Peyer's patch (tissue), 4 donors: ENCODE measurements around the gene PEX16. TPM values are rescaled to one million over a fixed set of nuclear protein-coding genes. Genes with fewer than 3 reads are reported as not detected.

Experiments used
- DNase-seq, 3 donors: peaks; one replicate each; pipeline ENCODE4 v3.0.0-alpha.2; 2017 to 2019
- H3K27ac ChIP-seq, 4 donors: fragments of 200-600 bp; sonication (generic); one replicate each; pipeline ENCODE4 v1.5.1; 2016 to 2019
- H3K27me3 ChIP-seq, 2 donors: fragments of 200-600 bp; sonication (generic); one replicate each; pipeline ENCODE4 v1.5.1; 2019
- H3K36me3 ChIP-seq, 3 donors: fragments of 200-600 bp; sonication (generic); one replicate each; pipeline ENCODE4 v1.5.1; 2016 to 2019
- H3K4me1 ChIP-seq, 4 donors: fragments of 200-600 bp; sonication (generic); one replicate each; pipeline ENCODE4 v1.5.1; 2016 to 2019
- H3K4me3 ChIP-seq, 4 donors: fragments of 200-600 bp; sonication (generic); 1 replicate in 3 of 4; 2 replicates in 1 of 4; pipeline ENCODE4 v1.5.1; 2016 to 2019; ENCODE audit warnings: mild to moderate bottlenecking in 1 of 4
- H3K9me3 ChIP-seq, 4 donors: fragments of 200-600 bp; sonication (generic); one replicate each; pipeline ENCODE4 v1.5.1; 2016 to 2019; ENCODE audit warnings: mild to moderate bottlenecking in 1 of 4
- POLR2A ChIP-seq, 2 donors: fragments of 450-650 bp; IDR thresholded peaks; one replicate each; pipeline ENCODE4 v1.5.1; 2017; ENCODE audit warnings: antibody characterized with exemption in 2 of 2, mild to moderate bottlenecking in 2 of 2, moderate library complexity in 2 of 2
- total RNA-seq, 4 donors: library from RNA; depleted of rRNA; stranded (reverse); fragments of >200 nt; gene quantifications; one replicate each; pipeline ENCODE4 v1.1.0, GENCODE V29; 2016
- TF ChIP-seq, protein P1 (sequence below), 6 experiments: fragments of 450-650 bp in 4 of 6; fragments of 200-600 bp in 2 of 6; sonication (generic) in 1 of 6; IDR thresholded peaks; one replicate each; pipeline ENCODE4 v1.5.1; 2017 to 2019; ENCODE audit warnings: antibody characterized with exemption in 6 of 6, mild to moderate bottlenecking in 3 of 6, moderate library complexity in 1 of 6

The PEX16 gene
- total RNA-seq, 4 donors from 2014 or later = 46.2 to 66.8 (median 63.0) TPM

DNA sequence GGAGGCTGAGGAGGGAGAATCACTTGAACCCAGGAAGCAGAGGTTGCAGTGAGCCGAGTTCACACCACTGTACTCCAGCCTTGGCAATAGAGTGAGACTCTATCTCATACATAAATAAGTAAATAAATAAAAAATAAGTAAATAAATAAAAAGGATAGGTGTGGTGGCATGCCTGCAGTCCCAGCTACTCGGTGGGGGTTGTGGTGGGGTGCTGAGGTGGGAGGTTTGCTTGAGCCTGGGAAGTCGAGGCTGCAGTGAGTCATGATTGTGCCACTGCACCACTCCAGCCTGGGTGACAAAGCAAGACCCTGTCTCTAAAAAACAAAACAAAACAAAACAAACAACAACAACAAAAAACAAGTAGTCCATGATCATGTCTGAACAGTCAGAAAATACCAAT, 7.9 kb upstream of the PEX16 start:
- H3K4me3 ChIP-seq = no peak overlapping the region
- H3K27ac ChIP-seq = no peak overlapping the region
- peaks cover 3 to 28% (median 17%) of the 10 kb centered on the region in 4 donors for H3K4me1 ChIP-seq
- TF ChIP-seq POLR2A (IDR thresholded peaks at IDR 0.05) = no peak
- TF ChIP-seq, protein P1, sequence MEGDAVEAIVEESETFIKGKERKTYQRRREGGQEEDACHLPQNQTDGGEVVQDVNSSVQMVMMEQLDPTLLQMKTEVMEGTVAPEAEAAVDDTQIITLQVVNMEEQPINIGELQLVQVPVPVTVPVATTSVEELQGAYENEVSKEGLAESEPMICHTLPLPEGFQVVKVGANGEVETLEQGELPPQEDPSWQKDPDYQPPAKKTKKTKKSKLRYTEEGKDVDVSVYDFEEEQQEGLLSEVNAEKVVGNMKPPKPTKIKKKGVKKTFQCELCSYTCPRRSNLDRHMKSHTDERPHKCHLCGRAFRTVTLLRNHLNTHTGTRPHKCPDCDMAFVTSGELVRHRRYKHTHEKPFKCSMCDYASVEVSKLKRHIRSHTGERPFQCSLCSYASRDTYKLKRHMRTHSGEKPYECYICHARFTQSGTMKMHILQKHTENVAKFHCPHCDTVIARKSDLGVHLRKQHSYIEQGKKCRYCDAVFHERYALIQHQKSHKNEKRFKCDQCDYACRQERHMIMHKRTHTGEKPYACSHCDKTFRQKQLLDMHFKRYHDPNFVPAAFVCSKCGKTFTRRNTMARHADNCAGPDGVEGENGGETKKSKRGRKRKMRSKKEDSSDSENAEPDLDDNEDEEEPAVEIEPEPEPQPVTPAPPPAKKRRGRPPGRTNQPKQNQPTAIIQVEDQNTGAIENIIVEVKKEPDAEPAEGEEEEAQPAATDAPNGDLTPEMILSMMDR (IDR thresholded peaks at IDR 0.05) = no peak
- H3K27me3 ChIP-seq = peaks cover 0 to 18% of the 10 kb centered on the region in 2 donors
- no peaks in the 10 kb centered on the region for H3K36me3 ChIP-seq
- no peaks in the 10 kb centered on the region for H3K9me3 ChIP-seq
- no peak for DNase-seq

DNA sequence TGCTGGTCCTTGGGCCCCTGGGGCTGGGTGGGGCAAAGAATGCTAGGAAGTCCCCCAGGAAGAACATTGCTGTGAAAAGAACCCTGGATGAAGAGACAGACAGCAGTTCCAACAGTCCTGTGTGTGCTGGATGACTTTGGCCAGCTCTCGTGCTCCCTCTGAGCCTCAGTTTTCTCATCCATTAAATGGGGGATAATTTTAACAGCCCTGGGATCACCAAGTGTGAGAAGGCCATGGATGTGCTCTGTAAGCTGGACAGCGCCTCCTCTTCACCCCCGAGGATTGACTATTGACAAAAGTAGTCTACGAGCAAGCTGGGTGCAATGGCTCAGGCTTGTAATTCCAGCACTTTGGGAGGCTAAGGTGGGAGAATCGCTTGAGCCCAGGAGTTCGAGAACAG, 7.2 kb upstream of the PEX16 start:
- H3K4me1 ChIP-seq = peaks cover 3 to 23% (median 13%) of the 10 kb centered on the region in 4 donors
- no peak overlapping the region for H3K27ac ChIP-seq
- peaks cover 0 to 18% of the 10 kb centered on the region in 2 donors for H3K27me3 ChIP-seq
- no peak overlapping the region for H3K4me3 ChIP-seq
- no peaks in the 10 kb centered on the region for H3K36me3 ChIP-seq
- H3K9me3 ChIP-seq = no peaks in the 10 kb centered on the region
- DNase-seq = peak in 1 of 3 donors; percentile 22
- TF ChIP-seq POLR2A (IDR thresholded peaks at IDR 0.05) = no peak
- TF ChIP-seq, protein P1 (IDR thresholded peaks at IDR 0.05) = no peak

DNA sequence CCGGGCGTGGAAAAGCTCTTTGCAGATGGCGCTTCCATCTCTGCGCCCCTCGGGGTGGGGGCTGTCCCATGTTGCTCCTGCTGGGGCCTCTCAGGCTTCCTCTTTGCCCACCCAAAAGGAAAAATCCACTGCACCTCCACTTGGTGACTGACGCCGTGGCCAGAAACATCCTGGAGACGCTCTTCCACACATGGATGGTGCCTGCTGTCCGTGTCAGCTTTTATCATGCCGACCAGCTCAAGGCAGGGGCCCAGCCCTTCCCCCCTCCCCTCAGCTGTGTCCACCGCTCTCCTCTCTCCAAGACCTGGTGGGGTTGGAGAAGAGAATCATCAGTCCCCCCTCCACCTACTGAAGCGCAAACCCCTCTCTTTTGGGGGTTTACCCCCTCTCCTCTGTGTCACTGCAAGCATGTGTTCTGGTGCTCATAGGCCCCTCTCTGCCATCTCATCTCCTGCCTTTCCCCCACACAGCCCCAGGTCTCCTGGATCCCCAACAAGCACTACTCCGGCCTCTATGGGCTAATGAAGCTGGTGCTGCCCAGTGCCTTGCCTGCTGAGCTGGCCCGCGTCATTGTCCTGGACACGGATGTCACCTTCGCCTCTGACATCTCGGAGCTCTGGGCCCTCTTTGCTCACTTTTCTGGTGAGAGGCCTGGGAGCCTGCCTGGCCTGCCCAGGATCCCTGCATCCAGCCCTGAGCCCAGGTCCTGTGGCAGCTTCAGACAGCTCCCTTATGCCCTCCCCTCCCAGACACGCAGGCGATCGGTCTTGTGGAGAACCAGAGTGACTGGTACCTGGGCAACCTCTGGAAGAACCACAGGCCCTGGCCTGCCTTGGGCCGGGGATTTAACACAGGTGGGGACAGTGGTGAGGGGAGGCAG, 6.6 kb upstream of the PEX16 start:
- H3K27me3 ChIP-seq = peaks cover 0 to 18% of the 10 kb centered on the region in 2 donors
- peak overlapping the region in 1 of 4 donors; percentile 38 for H3K27ac ChIP-seq
- H3K4me1 ChIP-seq = peaks cover 3 to 18% (median 10%) of the 10 kb centered on the region in 4 donors
- no peaks in the 10 kb centered on the region for H3K9me3 ChIP-seq
- TF ChIP-seq, protein P1 (IDR thresholded peaks at IDR 0.05) = no peak
- TF ChIP-seq POLR2A (IDR thresholded peaks at IDR 0.05) = no peak
- DNase-seq = peak in 1 of 3 donors; percentile 45
- no peaks in the 10 kb centered on the region for H3K36me3 ChIP-seq
- no peak overlapping the region for H3K4me3 ChIP-seq

DNA sequence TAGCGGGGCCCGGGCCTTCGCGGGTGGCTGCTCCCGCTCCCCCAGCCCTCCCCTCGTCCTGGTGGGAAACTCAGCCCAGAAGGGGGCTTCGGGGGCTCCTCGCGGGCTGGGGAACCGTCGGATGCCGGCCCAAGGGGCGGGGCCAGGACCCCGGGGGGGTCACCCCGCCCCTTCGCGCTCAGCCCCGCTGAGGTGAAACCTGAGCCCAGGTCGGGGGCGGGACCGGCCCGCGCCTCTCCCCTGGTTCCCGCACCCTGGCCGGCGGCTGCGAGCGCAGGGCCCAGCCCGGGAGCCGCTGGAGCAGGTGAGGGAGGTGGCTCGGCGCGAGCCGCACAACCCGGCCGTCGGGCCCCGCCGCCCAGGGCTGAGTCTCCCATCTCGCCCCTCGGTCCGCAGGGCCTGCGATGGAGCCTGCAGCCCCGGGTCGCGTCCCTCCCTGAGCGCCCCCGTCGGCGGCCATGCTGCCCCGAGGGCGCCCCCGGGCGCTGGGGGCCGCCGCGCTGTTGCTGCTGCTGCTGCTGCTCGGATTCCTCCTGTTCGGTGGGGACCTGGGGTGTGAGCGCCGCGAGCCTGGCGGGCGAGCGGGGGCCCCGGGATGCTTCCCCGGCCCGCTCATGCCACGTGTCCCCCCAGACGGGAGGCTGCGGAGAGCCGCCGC, 4.9 kb upstream of the PEX16 start, which contains the start of gene LARGE2:
LARGE2 (plus strand) TSS at position 232 of the 658 bp plus-strand sequence; CDS start at position 459, 227 bp downstream.
- peaks cover 3 to 18% (median 11%) of the 10 kb centered on the region in 4 donors for H3K4me1 ChIP-seq
- peak in 2 of 3 donors; percentile 38 to 55 for DNase-seq
- peaks cover 0 to 18% of the 10 kb centered on the region in 2 donors for H3K27me3 ChIP-seq
- H3K4me3 ChIP-seq = peak within 1 kb of the TSS; percentile 39 to 74 (median 56)
- H3K36me3 ChIP-seq = no peaks in the 10 kb centered on the region
- no peaks in the 10 kb centered on the region for H3K9me3 ChIP-seq
- TF ChIP-seq, protein P1 (IDR thresholded peaks at IDR 0.05) = no peak
- TF ChIP-seq POLR2A (IDR thresholded peaks at IDR 0.05) = no peak
- peak within 1 kb of the TSS in 2 of 4 donors; percentile 60 to 78 for H3K27ac ChIP-seq

DNA sequence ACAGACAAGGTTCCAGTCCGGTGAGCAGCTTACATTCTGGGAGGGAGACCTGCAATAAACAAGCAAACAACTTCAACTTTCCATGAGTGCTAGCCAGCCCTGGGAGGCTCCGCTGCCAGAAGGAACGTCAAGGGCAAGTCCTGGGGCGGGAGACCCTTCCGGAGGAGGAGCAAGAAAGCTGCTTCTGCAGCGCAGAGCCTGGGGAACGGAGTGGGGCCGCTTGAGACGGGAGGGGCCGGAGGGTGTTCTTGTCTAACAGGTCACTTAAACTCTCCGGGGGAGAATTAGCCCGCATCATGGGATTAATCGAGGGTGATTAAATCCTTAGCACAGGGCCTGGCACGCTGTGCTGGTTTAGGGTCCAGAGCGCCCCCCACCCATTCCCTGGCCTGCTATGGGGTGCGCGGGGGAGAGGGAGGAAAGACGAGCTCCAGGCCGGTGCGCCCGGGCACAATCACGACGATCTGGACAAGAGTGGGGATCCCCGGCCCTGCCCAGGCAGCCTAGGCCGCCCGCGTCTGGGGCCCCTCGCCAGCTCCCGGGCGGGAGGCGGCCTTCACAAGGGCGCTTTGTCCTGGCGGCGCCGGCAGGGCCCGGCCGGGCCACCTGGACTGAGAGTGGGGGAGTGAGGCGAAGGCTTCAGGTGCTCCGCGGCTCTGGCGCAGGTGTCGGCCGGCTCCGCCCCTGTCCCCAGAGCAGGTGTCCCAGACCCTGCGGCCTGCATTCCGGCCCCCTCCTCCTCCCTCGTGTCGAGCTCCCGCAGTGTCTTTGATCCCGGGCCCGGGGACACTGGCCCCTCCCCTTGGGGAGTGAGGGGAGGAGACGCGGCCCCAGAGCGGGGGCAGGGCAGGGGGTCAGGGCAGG, 4.1 kb upstream of the PEX16 start:
- Histone ChIP-seq H3K27me3 (peaks cover 0 to 18% of the 10 kb centered on the region in 2 donors), H3K36me3 (no peaks in the 10 kb centered on the region), H3K9me3 (no peaks in the 10 kb centered on the region), H3K4me1 (peaks cover 3 to 23% (median 13%) of the 10 kb centered on the region in 4 donors), H3K4me3 (peak overlapping the region; percentile 39 to 74 (median 56)), H3K27ac (peak overlapping the region in 2 of 4 donors; percentile 60 to 78)
- peak; percentile 58 to 65 (median 61) for DNase-seq
- TF ChIP-seq, protein P1 (IDR thresholded peaks at IDR 0.05) = no peak
- TF ChIP-seq POLR2A (IDR thresholded peaks at IDR 0.05) = no peak
